GM10266 (cell line): Measurements from ENCODE around the gene UBQLN4.
A peak's percentile ranks its signal among the peaks of the same experiment; 100 is the strongest.

Experiments used
- DNase-seq: peaks from one replicate; pipeline ENCODE4 v3.0.0; 2012; ENCODE audit errors: extremely low spot score
- CTCF ChIP-seq: IDR thresholded peaks from 2 replicates; pipeline ENCODE4 v1.5.1; 2012; ENCODE audit warnings: mild to moderate bottlenecking, low read depth; ENCODE audit not compliant: control insufficient read depth, insufficient read depth; ENCODE audit errors: missing control alignments

Gene UBQLN4

GRCh38 chr1:155989242-155990004, 64.2 kb downstream of the UBQLN4 start:
- peak; percentile 98 for TF ChIP-seq CTCF
- peak; percentile 74 for DNase-seq
